Astrocyte (in vitro differentiated cells and primary cell): ENCODE measurements around the gene MYO5A. TPM values are rescaled to one million over a fixed set of nuclear protein-coding genes. Genes with fewer than 3 reads are reported as not detected.

Source experiments
- DNase-seq: peaks from one replicate; pipeline ENCODE4 v3.0.0-alpha.2; 2010; ENCODE audit warnings: low read depth
- FAIRE-seq: peaks from 2 replicates; lab custom pipeline; 2011; peaks lifted over from hg19 to GRCh38; lab: Jason Lieb, UNC
- H2AFZ ChIP-seq: 2 replicates; pipeline ENCODE4 v1.6.0; 2012; ENCODE audit warnings: low read depth, low read length, inconsistent platforms
- H3K27ac ChIP-seq: 2 replicates; pipeline ENCODE4 v1.5.1; 2011; ENCODE audit warnings: low read depth, low read length, inconsistent platforms
- H3K27me3 ChIP-seq: 2 replicates; pipeline ENCODE4 v1.6.0; 2011; ENCODE audit warnings: low read length, inconsistent platforms; ENCODE audit not compliant: insufficient read depth
- H3K36me3 ChIP-seq: 2 replicates; pipeline ENCODE4 v1.5.1; 2011; ENCODE audit warnings: low read length, inconsistent platforms; ENCODE audit not compliant: insufficient read depth
- H3K4me1 ChIP-seq: 2 replicates; pipeline ENCODE4 v1.5.1; 2011; ENCODE audit warnings: low read length, inconsistent platforms; ENCODE audit not compliant: insufficient read depth
- H3K4me2 ChIP-seq: 2 replicates; pipeline ENCODE4 v1.6.0; 2012; ENCODE audit warnings: low read length, inconsistent platforms
- H3K4me3 ChIP-seq: 2 replicates; pipeline ENCODE4 v1.5.1; 2011; ENCODE audit warnings: low read depth, mild to moderate bottlenecking, low read length, inconsistent platforms; ENCODE audit not compliant: insufficient read depth
- H3K79me2 ChIP-seq: 2 replicates; pipeline ENCODE4 v1.6.0; 2012; ENCODE audit warnings: mild to moderate bottlenecking, low read length, inconsistent platforms; ENCODE audit not compliant: insufficient read depth
- H3K9ac ChIP-seq: 2 replicates; pipeline ENCODE4 v1.6.0; 2012; ENCODE audit warnings: mild to moderate bottlenecking, low read length, inconsistent platforms
- H3K9me3 ChIP-seq: 2 replicates; pipeline ENCODE4 v1.5.1; 2012; ENCODE audit warnings: low read depth, mild to moderate bottlenecking, low read length, inconsistent platforms; ENCODE audit not compliant: insufficient read depth
- H4K20me1 ChIP-seq: 2 replicates; pipeline ENCODE4 v1.6.0; 2012; ENCODE audit warnings: low read length, inconsistent platforms; ENCODE audit not compliant: insufficient read depth
- H3K27ac Mint-ChIP-seq: one replicate; pipeline ENCODE4 v1.8.0; 2021; ENCODE audit warnings: mild to moderate bottlenecking, mixed read lengths; ENCODE audit not compliant: unreplicated experiment
- H3K27me3 Mint-ChIP-seq: one replicate; pipeline ENCODE4 v1.8.0; 2021; ENCODE audit warnings: low read depth, mixed read lengths; ENCODE audit not compliant: unreplicated experiment
- H3K36me3 Mint-ChIP-seq: one replicate; pipeline ENCODE4 v1.8.0; 2021; ENCODE audit warnings: low read depth, mixed read lengths; ENCODE audit not compliant: unreplicated experiment
- H3K4me1 Mint-ChIP-seq: one replicate; pipeline ENCODE4 v1.8.0; 2021; ENCODE audit warnings: low read depth, mixed read lengths; ENCODE audit not compliant: unreplicated experiment
- H3K4me3 Mint-ChIP-seq: one replicate; pipeline ENCODE4 v1.8.0; 2021; ENCODE audit warnings: mild to moderate bottlenecking, moderate library complexity, mixed read lengths; ENCODE audit not compliant: unreplicated experiment
- H3K9me3 Mint-ChIP-seq: one replicate; pipeline ENCODE4 v1.8.0; 2021; ENCODE audit warnings: mild to moderate bottlenecking, mixed read lengths; ENCODE audit not compliant: unreplicated experiment
- EZH2 ChIP-seq: IDR thresholded peaks from 2 replicates; pipeline ENCODE4 v1.6.1; 2012; ENCODE audit warnings: mild to moderate bottlenecking, low read length, inconsistent platforms; ENCODE audit not compliant: insufficient read depth
- total RNA-seq: library from RNA; stranded (reverse); gene quantifications from 2 replicates; pipeline ENCODE4 v1.2.1, GENCODE V29; 2021
- TF ChIP-seq, protein P1 (sequence below): IDR thresholded peaks from 2 replicates; pipeline ENCODE4 v1.5.1; 2011; ENCODE audit warnings: low read depth, mild to moderate bottlenecking, inconsistent platforms, low read length, moderate library complexity; ENCODE audit not compliant: insufficient read depth

The MYO5A gene
- total RNA-seq, 1 donor from 2014 or later, result 47.6 TPM

DNA sequence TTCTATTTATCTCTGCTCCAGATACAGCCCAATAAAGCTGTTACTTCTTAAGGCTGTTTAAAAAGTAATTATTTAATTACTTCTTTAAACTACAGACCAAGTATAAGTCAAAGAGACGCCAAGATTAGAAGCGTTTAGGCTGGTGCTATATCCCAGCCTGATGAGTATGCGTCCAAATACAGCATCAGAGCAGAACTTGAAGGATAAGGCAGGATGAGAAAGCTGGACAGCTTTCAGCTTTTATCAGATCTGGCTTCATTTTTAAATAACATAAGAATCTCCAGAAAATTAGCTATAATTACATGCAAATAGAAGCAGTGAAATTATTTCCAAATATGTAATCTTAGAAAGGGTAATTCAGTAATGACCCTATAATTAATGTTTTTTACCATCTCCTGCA lies 122.8 kb downstream of the MYO5A start:
- TF ChIP-seq EZH2, result no peak
- TF ChIP-seq, protein P1, sequence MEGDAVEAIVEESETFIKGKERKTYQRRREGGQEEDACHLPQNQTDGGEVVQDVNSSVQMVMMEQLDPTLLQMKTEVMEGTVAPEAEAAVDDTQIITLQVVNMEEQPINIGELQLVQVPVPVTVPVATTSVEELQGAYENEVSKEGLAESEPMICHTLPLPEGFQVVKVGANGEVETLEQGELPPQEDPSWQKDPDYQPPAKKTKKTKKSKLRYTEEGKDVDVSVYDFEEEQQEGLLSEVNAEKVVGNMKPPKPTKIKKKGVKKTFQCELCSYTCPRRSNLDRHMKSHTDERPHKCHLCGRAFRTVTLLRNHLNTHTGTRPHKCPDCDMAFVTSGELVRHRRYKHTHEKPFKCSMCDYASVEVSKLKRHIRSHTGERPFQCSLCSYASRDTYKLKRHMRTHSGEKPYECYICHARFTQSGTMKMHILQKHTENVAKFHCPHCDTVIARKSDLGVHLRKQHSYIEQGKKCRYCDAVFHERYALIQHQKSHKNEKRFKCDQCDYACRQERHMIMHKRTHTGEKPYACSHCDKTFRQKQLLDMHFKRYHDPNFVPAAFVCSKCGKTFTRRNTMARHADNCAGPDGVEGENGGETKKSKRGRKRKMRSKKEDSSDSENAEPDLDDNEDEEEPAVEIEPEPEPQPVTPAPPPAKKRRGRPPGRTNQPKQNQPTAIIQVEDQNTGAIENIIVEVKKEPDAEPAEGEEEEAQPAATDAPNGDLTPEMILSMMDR, result no peak
- Mint-ChIP-seq H3K9me3 (no peaks in the 10 kb centered on the region), H3K36me3 (peaks cover 2% of the 10 kb centered on the region), H3K4me3 (no peak overlapping the region), H3K27ac (no peak overlapping the region), H3K4me1 (peaks cover 4% of the 10 kb centered on the region), H3K27me3 (no peaks in the 10 kb centered on the region)
- Histone ChIP-seq H3K9ac (no peak overlapping the region), H3K9me3 (no peaks in the 10 kb centered on the region), H2AFZ (no peak overlapping the region), H3K79me2 (no peaks in the 10 kb centered on the region), H3K36me3 (no peaks in the 10 kb centered on the region), H3K4me1 (no peaks in the 10 kb centered on the region), H3K4me2 (no peak overlapping the region), H3K27ac (no peak overlapping the region), H3K4me3 (no peak overlapping the region), H4K20me1 (no peaks in the 10 kb centered on the region), H3K27me3 (no peaks in the 10 kb centered on the region)
- no peak for DNase-seq
- FAIRE-seq, result no peak

DNA sequence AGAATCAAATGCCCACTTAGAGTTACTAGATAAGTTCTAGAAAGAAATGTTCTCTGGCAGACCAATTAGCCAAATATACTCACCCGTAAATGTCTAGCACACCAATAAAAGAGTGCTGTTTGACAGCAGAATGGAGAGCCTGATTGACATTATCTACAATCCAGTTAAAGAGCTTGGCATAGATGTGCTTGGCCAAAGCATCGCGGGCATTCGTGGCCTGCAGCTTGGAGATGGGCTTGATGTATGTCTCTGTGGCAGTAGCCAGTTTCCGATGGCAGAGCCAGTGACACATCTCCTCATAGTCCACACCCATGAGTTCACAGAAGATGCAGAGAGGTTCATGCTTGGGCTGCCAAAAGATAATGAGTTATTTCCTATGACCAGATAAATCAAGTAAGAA lies 131.6 kb downstream of the MYO5A start:
- Mint-ChIP-seq H3K27ac (no peak overlapping the region), H3K9me3 (no peaks in the 10 kb centered on the region), H3K4me3 (no peak overlapping the region), H3K27me3 (no peaks in the 10 kb centered on the region), H3K36me3 (peaks cover 7% of the 10 kb centered on the region), H3K4me1 (peaks cover 4% of the 10 kb centered on the region)
- Histone ChIP-seq H3K4me2 (no peak overlapping the region), H3K79me2 (no peaks in the 10 kb centered on the region), H3K9ac (no peak overlapping the region), H3K4me1 (no peaks in the 10 kb centered on the region), H3K9me3 (no peaks in the 10 kb centered on the region), H4K20me1 (no peaks in the 10 kb centered on the region), H3K4me3 (no peak overlapping the region), H3K27me3 (no peaks in the 10 kb centered on the region), H3K36me3 (no peaks in the 10 kb centered on the region), H3K27ac (no peak overlapping the region), H2AFZ (no peak overlapping the region)
- FAIRE-seq (no peak), DNase-seq (no peak)
- TF ChIP-seq, protein P1, result no peak
- no peak for TF ChIP-seq EZH2

DNA sequence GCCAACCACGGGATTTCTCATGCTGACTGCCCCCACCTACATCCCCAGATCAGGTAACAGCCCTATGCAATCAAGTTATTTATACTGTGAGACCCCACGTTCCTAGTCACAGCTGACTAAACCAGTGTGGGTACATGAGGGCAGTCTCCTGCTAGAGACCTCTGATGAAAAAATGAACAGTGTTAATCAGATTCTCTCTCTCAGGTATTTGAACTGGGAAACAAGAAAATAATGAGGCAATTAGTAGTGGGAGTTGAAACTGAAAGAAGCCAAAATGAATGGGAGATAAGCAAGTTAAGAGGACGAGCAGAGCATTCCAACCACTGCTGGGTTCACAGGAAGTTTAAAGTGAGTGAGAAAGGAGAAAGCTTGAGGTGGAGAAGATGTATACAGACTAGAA lies 134.6 kb downstream of the MYO5A start:
- H3K4me3 Mint-ChIP-seq, result no peak overlapping the region
- H3K36me3 ChIP-seq, result no peaks in the 10 kb centered on the region
- H3K79me2 ChIP-seq, result no peaks in the 10 kb centered on the region
- H3K27ac ChIP-seq, result no peak overlapping the region
- H3K27me3 Mint-ChIP-seq, result no peaks in the 10 kb centered on the region
- no peaks in the 10 kb centered on the region for H3K9me3 Mint-ChIP-seq
- no peaks in the 10 kb centered on the region for H3K9me3 ChIP-seq
- peaks cover 4% of the 10 kb centered on the region for H3K4me1 Mint-ChIP-seq
- no peaks in the 10 kb centered on the region for H4K20me1 ChIP-seq
- DNase-seq, result no peak
- no peak overlapping the region for H2AFZ ChIP-seq
- no peak overlapping the region for H3K4me2 ChIP-seq
- no peak overlapping the region for H3K9ac ChIP-seq
- H3K4me3 ChIP-seq, result no peak overlapping the region
- no peaks in the 10 kb centered on the region for H3K4me1 ChIP-seq
- H3K27ac Mint-ChIP-seq, result no peak overlapping the region
- H3K36me3 Mint-ChIP-seq, result peaks cover 10% of the 10 kb centered on the region
- TF ChIP-seq EZH2, result no peak
- TF ChIP-seq, protein P1, result no peak
- no peak for FAIRE-seq
- no peaks in the 10 kb centered on the region for H3K27me3 ChIP-seq
